Measurements from ENCODE around the gene PGAP6. TPM values are rescaled to one million over a fixed set of nuclear protein-coding genes. Genes with fewer than 3 reads are reported as not detected.

Gene PGAP6
- total and polyA plus RNA-seq, 2 of the 8 experiments (the other 6 are each of a cell fraction or from before 2014, with no cell fraction given): 86.8 to 364 TPM

GRCh38 chr16:373848-374615 is 7.7 kb downstream of the PGAP6 start:
- Histone ChIP-seq H3K18ac (ENCODE audit: extremely low read depth, low read length) (no peak overlapping the region), H3K4ac (replicated peaks; ENCODE audit: insufficient read length, low read depth, low read length) (no peak overlapping the region), H2AK5ac (ENCODE audit: low read depth, low read length) (no peak overlapping the region), H4K20me1 (replicated peaks in 1 of 2; ENCODE audit: control insufficient read depth in 1 of 2, insufficient read depth in 2 of 2, low read length in 2 of 2) (peaks cover 9 to 43% of the 10 kb centered on the region in 2 experiments), H3K9me3 (ENCODE audit: insufficient read depth in 2 of 2, low read depth in 1 of 2, low read length in 1 of 2) (no peaks in the 10 kb centered on the region), H3K23ac (ENCODE audit: insufficient read length) (no peak overlapping the region), H4K91ac (replicated peaks; ENCODE audit: insufficient read length, low read length) (no peak overlapping the region), H2BK5ac (ENCODE audit: low read depth, low read length) (no peak overlapping the region), H2BK120ac (replicated peaks; ENCODE audit: low read depth, low read length) (no peak overlapping the region), H3K36me3 (ENCODE audit: control insufficient read depth in 2 of 4, insufficient read depth in 4 of 4, low read length in 3 of 4) (peaks cover 21 to 57% (median 30%) of the 10 kb centered on the region in 4 experiments), H2BK20ac (ENCODE audit: low read length) (no peak overlapping the region), H4K8ac (ENCODE audit: extremely low read depth, insufficient read depth, low read length) (no peak overlapping the region), H3K27ac (ENCODE audit: low read depth, low read length) (no peak overlapping the region), H2AFZ (ENCODE audit: low read length) (no peak overlapping the region), H3K4me3 (ENCODE audit: extremely low read depth in 1 of 4, insufficient read depth in 2 of 4, low read depth in 3 of 4, low read length in 4 of 4) (no peak overlapping the region), H3K14ac (ENCODE audit: insufficient read length) (no peak overlapping the region), H3K27me3 (replicated peaks in 1 of 4; ENCODE audit: control insufficient read depth in 3 of 4, extremely low read depth in 1 of 4, insufficient read depth in 3 of 4, low read length in 3 of 4) (no peaks in the 10 kb centered on the region), H3K23me2 (ENCODE audit: low read depth, low read length) (no peaks in the 10 kb centered on the region; the same call in 1 of the 2 replicates), H3K56ac (replicated peaks; ENCODE audit: insufficient read length, low read depth, low read length) (no peak overlapping the region), H4K5ac (ENCODE audit: insufficient read length, low read depth, low read length) (no peak overlapping the region), H3K9ac (replicated peaks in 1 of 4; ENCODE audit: extremely low read depth in 1 of 4, low read depth in 3 of 4, low read length in 3 of 4) (no peak overlapping the region), H3K4me2 (ENCODE audit: insufficient read depth in 1 of 2, low read depth in 2 of 2, low read length in 2 of 2) (no peak overlapping the region), H3K79me2 (ENCODE audit: control insufficient read depth in 1 of 2, insufficient read depth in 2 of 2, low read length in 2 of 2) (peaks cover 0 to 7% of the 10 kb centered on the region in 2 experiments; a peak in 1 of 4 replicates), H2BK12ac (ENCODE audit: low read depth, low read length) (no peak overlapping the region), H3K4me1 (replicated peaks in 1 of 4; ENCODE audit: control insufficient read depth in 3 of 4, insufficient read depth in 4 of 4, low read length in 3 of 4) (peaks cover 0 to 16% (median 11%) of the 10 kb centered on the region in 4 experiments; a peak in 5 of 7 replicates), H3K79me1 (ENCODE audit: low read depth, low read length) (no peaks in the 10 kb centered on the region; the same call in 1 of the 2 replicates), H2BK15ac (ENCODE audit: low read length) (no peak overlapping the region)
- ChIA-PET POLR2A (ENCODE audit: partially characterized antibody) (interaction anchor here (1.4 to 1.5 kb wide), 2 partner anchors 10 kb away, joined by 5 to 6 read pairs; no protein-coding TSS in a partner anchor), CTCF (ENCODE audit: partially characterized antibody) (no interaction called here)
- FAIRE-seq (no peak), DNase-seq (ENCODE audit: low read depth in 1 of 2, low spot score in 2 of 2) (no peak)
- WGBS, 2 experiments (ENCODE audit: extremely low coverage in 1 of 2, insufficient coverage in 1 of 2, insufficient read length in 1 of 2, insufficient replicate concordance in 2 of 2, low coverage in 1 of 2, low lambda C conversion rate in 2 of 2, missing lambda C conversion rate in 1 of 2): 89% methylated on average over 24 of the region's 44 CpGs; no CpG with 5 or more reads in 1 of the 2 experiments
- TF ChIP-seq TAF1 (IDR thresholded peaks at IDR 0.05; ENCODE audit: low read depth, low read length) (no peak), NRF1 (IDR thresholded peaks at IDR 0.05; ENCODE audit: low read depth, low read length) (no peak), SP1 (IDR thresholded peaks at IDR 0.05; ENCODE audit: low read depth, low read length) (no peak), CTBP2 (IDR thresholded peaks at IDR 0.05; ENCODE audit: borderline replicate concordance, insufficient read depth, insufficient read length, low read length) (no peak), ZNF274 (IDR thresholded peaks at IDR 0.05; ENCODE audit: borderline replicate concordance, extremely low read depth, low read length) (no peak), SUZ12 (IDR thresholded peaks at IDR 0.05; ENCODE audit: low read length) (no peak), HDAC6 (IDR thresholded peaks at IDR 0.05; ENCODE audit: low read depth, low read length) (no peak), PHF8 (conservative IDR thresholded peaks at IDR 0.05; ENCODE audit: low read depth, low read length) (no peak), EP300 (IDR thresholded peaks at IDR 0.05; ENCODE audit: borderline replicate concordance in 1 of 2, low read depth in 2 of 2, low read length in 2 of 2) (no peak)

Measured in H1 (cell line).